ENCODE results near the gene INTS12. TPM values are rescaled to one million over a fixed set of nuclear protein-coding genes. Genes with fewer than 3 reads are reported as not detected.
"Not testable (repeated sequence)": the region's sequence is repeated elsewhere in the genome, so short reads cannot be mapped to it uniquely, and the experiment has no call there.

INTS12 gene
- total RNA-seq, 4 donors from 2014 or later = 21.6 to 40.8 (median 32.2) TPM

- intact Hi-C loops (cut with DNase I) = no loop called here
- no peak for DNase-seq
- H3K9me3 ChIP-seq = no peaks in the 10 kb centered on the region
- H3K27ac ChIP-seq = no peak overlapping the region
- no peaks in the 10 kb centered on the region for H3K36me3 ChIP-seq
- H3K4me1 ChIP-seq = no peaks in the 10 kb centered on the region
- no peak overlapping the region for H3K4me3 ChIP-seq (replicated peaks in 1 of 3)
- no peaks in the 10 kb centered on the region for H3K27me3 ChIP-seq
- TF ChIP-seq, protein P1, sequence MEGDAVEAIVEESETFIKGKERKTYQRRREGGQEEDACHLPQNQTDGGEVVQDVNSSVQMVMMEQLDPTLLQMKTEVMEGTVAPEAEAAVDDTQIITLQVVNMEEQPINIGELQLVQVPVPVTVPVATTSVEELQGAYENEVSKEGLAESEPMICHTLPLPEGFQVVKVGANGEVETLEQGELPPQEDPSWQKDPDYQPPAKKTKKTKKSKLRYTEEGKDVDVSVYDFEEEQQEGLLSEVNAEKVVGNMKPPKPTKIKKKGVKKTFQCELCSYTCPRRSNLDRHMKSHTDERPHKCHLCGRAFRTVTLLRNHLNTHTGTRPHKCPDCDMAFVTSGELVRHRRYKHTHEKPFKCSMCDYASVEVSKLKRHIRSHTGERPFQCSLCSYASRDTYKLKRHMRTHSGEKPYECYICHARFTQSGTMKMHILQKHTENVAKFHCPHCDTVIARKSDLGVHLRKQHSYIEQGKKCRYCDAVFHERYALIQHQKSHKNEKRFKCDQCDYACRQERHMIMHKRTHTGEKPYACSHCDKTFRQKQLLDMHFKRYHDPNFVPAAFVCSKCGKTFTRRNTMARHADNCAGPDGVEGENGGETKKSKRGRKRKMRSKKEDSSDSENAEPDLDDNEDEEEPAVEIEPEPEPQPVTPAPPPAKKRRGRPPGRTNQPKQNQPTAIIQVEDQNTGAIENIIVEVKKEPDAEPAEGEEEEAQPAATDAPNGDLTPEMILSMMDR (IDR thresholded peaks at IDR 0.05) = no peak
- no peak for TF ChIP-seq POLR2A (IDR thresholded peaks at IDR 0.05)
- 76 to 86% methylated on average over 2 of the region's 2 CpGs for WGBS, 2 donors
Measured at GRCh38 chr4:105741548-105741947, 33.1 kb upstream of the INTS12 start.

DNA sequence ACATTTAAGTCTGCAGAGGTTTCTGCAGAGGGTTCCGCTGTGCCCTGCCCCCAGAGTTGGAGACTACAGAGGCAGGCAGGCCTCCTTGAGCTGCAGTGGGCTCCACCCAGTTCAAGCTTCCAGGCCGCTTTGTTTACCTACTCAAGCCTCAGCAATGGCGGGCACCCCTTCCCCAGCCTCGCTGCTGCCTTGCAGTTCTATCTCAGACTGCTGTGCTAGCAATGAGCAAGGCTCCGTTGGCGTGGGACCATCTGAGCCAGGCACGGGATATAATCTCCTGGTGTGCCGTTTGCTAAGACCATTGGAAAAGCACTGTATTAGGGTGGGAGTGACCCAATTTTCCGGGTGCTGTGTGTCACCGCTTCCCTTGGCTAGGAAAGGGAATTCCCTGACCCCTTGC is 26.7 kb upstream of the INTS12 start:
- WGBS, 2 donors = 88 to 90% methylated on average over 5 to 8 of the region's 10 CpGs
- H3K4me1 ChIP-seq; intact Hi-C loops (cut with DNase I); DNase-seq; H3K27ac ChIP-seq; H3K36me3 ChIP-seq; H3K4me3 ChIP-seq (replicated peaks in 1 of 3); H3K27me3 ChIP-seq; H3K9me3 ChIP-seq: not testable (repeated sequence)

DNA sequence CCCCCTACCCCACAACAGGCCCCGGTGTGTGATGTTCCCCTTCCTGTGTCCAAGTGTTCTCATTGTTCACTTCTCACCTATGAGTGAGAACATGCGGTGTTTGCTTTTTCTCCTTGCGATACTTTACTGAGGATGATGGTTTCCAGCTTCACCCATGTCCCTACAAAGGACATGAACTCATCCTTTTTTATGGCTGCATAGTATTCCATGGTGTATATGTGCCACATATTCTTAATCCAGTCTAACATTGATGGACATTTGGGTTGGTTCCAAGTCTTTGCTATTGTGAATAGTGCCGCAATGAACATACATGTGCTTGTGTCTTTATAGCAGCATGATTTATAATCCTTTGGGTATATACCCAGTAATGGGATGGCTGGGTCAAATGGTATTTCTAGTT is 21.4 kb upstream of the INTS12 start:
- DNase-seq; H3K27me3 ChIP-seq; H3K4me1 ChIP-seq; H3K4me3 ChIP-seq (replicated peaks in 1 of 3); H3K36me3 ChIP-seq; H3K9me3 ChIP-seq; intact Hi-C loops (cut with DNase I); H3K27ac ChIP-seq: not testable (repeated sequence)
- WGBS, 2 donors = 94 to 99% methylated on average over 4 of the region's 4 CpGs

- Histone ChIP-seq H3K4me1 (no peaks in the 10 kb centered on the region), H3K9me3 (no peaks in the 10 kb centered on the region), H3K27me3 (no peaks in the 10 kb centered on the region), H3K27ac (no peak overlapping the region), H3K36me3 (no peaks in the 10 kb centered on the region), H3K4me3 (replicated peaks in 1 of 3) (no peak overlapping the region)
- no peak for TF ChIP-seq POLR2A (IDR thresholded peaks at IDR 0.05)
- TF ChIP-seq, protein P1 (IDR thresholded peaks at IDR 0.05) = no peak
- intact Hi-C loops (cut with DNase I) = no loop called here
- no peak for DNase-seq
- WGBS, 2 donors = 95 to 97% methylated on average over 2 of the region's 2 CpGs
Measured at GRCh38 chr4:105725623-105726022, 17.1 kb upstream of the INTS12 start.

- TF ChIP-seq, protein P1 (IDR thresholded peaks at IDR 0.05) = no peak
- no peak for DNase-seq
- WGBS, 2 donors = 89 to 94% methylated on average over 2 of the region's 2 CpGs
- intact Hi-C loops (cut with DNase I) = no loop called here
- Histone ChIP-seq H3K36me3 (peaks cover 0 to 3% of the 10 kb centered on the region in 2 donors), H3K4me3 (replicated peaks in 1 of 3) (no peak overlapping the region), H3K27me3 (no peaks in the 10 kb centered on the region), H3K27ac (no peak overlapping the region), H3K4me1 (no peaks in the 10 kb centered on the region), H3K9me3 (no peaks in the 10 kb centered on the region)
Measured at GRCh38 chr4:105719204-105719603, 10.7 kb upstream of the INTS12 start.

GRCh38 chr4:105715692-105716278 is 7.3 kb upstream of the INTS12 start:
- no peaks in the 10 kb centered on the region for H3K4me1 ChIP-seq
- no peaks in the 10 kb centered on the region for H3K27me3 ChIP-seq
- DNase-seq = no peak
- H3K27ac ChIP-seq = no peak overlapping the region
- 47 to 51% methylated on average over 4 of the region's 4 CpGs for WGBS, 2 donors
- no peaks in the 10 kb centered on the region for H3K9me3 ChIP-seq
- intact Hi-C loops (cut with DNase I) = no loop called here
- peaks cover 0 to 3% of the 10 kb centered on the region in 2 donors for H3K36me3 ChIP-seq
- H3K4me3 ChIP-seq (replicated peaks in 1 of 3) = no peak overlapping the region
- TF ChIP-seq, protein P1 (IDR thresholded peaks at IDR 0.05) = peak in 5 of 6 experiments; percentile 12 to 67 (median 59)
- TF ChIP-seq POLR2A (IDR thresholded peaks at IDR 0.05) = no peak

Data from thyroid gland (tissue), 4 donors.